HUDEP-2 (cell line): Measurements from ENCODE around the gene APOA4.
A peak's percentile ranks its signal among the peaks of the same experiment; 100 is the strongest.

Experiments used
- DNase-seq, 76 experiments: peaks; one replicate each; lab custom pipeline; 2025; ENCODE audit not compliant: unreplicated experiment in 76 of 76; lab: John Stamatoyannopoulos, UW

Gene APOA4

DNA sequence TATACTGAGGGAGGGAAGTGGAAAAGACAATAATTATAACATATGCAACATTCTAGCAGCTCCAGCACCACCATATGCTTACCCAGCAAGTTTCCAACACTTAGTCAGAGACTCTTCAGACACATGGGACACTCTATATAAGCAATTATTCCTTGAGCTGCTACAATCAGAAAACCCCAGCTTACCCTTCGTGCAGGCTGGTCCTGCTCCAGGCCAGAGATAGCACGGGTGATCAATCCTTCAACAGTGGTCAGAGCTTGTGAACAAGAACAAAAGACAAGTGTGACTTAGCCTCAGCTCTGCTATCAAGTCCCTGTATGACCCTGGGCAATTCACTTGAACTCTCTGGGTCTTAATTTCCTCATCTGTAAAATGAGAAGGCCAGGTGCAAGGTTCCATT is 36.8 kb downstream of the APOA4 start:
- DNase-seq: no peak

GRCh38 chr11:116782728-116783127 is 40.4 kb downstream of the APOA4 start:
- DNase-seq: no peak

DNA sequence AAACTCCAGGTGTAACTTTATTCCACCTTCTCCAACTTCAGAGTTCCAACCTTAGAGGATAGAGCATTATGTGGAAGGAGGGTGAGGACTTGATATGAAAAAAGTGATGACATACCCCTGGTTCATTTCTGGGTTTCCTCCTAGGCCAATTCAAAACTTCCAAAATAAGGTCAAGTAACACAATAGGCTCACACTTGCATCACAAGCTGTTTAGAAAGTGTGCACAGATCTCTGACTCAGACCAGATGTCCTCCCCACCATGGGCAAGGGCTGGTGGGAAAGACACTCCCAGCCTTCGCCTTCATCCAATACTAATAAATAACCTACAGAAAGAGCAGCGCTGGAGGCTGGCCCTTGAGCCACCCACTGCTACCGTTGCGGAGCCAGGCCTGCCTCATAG is 44.5 kb downstream of the APOA4 start:
- no peak for DNase-seq

DNA sequence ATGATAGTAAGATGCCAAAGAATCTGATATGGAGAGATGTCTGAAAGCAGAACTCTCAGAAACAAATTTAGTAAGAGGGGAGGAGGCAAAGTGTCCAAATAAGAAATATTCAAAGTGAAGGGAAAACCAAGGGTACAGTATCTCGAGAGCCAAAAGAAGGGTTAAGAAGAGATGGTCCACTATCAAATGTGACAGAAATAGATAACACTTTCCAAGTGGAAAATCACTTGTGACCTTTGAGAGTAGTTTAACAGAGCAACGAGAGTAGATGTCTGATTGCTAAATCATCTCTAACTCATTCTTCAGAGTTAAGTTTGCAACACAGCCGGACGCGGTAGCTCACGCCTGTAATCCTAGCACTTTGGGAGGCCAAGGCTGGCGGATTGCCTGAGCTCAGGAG is 46.0 kb downstream of the APOA4 start:
- peak in 20 of 76 experiments; percentile 10 to 65 (median 30) for DNase-seq

DNA sequence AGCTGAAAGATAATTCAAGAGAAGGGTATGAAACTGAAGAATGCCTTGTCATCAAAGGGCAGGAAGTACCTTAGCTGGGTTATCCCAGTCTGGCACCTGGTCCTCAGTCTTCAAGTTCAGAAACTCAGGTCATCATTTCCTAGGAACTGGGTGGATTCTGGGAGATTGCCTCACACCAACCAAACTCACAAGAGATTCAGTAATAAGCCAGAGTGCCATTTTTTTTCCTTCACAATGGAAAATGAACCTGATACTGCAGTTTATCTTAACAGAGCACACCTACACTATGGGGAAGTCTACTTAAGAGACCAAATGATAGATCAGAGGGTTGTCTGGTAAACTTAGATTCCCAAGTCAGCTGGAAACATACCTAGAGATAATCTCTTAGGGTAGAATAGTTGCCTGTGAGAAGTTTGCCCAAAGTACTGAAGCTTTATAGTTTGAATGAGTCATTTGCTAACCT is 46.6 kb downstream of the APOA4 start:
- DNase-seq: peak in 10 of 76 experiments; percentile 2 to 58 (median 34)

DNA sequence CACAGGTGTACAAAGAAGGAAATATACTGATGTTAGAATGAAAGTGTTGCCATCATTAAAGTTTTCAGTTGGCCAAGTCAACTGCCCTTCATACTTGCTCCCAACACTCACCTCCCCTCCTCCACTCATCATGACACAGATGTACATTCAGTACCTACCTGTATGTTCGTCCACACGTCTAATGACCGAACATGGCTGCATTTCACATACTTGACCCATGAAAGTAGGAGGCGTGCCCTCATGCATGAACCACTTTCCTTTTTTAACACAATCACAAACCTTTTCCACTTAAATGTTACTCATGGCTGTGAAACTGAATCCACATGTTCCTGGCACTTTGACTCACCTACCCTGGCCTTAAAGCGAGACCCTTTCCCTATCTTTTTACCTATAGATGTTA is 47.1 kb downstream of the APOA4 start:
- DNase-seq: no peak

DNA sequence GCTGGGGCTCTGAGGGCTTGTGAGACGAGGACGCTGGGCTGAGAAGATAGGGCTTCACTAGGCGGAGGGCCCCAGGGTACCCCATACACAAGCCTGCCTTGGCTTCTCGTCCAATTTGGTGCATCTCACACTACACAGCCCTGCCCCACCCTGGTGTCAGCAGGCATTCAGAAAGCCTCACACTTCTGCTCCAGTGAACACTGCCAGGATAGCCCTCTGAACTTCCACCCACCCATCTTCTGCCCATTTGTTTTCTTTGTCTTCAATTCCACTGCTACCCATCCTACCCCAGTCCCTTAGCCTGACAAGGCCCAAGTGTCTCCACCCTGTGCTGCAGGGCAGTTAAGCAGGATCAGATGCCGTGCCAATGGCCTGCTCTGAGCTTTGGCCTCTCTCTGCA is 48.4 kb downstream of the APOA4 start:
- DNase-seq: peak in 46 of 76 experiments; percentile 4 to 65 (median 25)

- DNase-seq: peak in 25 of 76 experiments; percentile 18 to 85 (median 69)
Measured at GRCh38 chr11:116773203-116774097, 49.7 kb downstream of the APOA4 start.

DNA sequence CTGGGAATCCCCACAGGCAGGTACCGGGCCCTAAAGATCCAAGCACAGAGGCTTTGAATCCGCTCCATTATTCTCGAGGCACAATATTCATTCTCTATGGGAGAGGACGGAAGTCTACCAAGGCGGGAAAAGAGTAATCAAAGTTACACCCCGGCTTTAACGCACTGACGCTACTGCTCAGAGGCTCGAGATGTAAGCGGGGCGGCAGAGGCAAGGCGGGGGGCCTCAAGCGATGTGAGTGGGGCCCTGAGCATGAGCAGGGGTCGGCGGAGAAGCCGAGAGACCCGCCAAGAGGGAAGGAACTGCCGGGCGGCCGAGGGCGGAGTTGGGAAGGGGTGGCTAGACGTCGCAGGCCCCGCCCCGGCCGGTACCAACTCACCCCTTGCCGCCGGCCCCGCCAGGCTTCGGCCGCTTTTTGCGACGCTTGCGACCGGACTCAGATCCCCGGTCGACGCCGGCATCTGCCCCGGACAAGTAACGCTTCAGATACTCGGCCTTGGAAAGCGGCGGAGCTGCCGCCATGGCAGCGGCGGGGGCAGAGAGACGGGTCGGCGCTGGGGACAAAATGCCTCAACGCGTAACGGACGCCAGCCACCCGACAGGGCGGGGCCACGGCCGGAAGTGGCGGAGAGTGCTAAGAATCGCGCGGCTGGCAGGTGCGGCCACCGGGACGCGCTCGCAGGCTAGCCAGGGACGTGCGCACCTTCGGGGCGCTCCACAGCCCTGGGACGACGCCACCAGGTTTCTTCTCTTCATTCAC is 50.5 kb downstream of the APOA4 start, which contains the start of gene BUD13:
BUD13 (minus strand) TSS at position 545 of the 760 bp plus-strand sequence; CDS start at position 522, 23 bp downstream.
- peak in 75 of 76 experiments; percentile 38 to 91 (median 80) for DNase-seq

DNA sequence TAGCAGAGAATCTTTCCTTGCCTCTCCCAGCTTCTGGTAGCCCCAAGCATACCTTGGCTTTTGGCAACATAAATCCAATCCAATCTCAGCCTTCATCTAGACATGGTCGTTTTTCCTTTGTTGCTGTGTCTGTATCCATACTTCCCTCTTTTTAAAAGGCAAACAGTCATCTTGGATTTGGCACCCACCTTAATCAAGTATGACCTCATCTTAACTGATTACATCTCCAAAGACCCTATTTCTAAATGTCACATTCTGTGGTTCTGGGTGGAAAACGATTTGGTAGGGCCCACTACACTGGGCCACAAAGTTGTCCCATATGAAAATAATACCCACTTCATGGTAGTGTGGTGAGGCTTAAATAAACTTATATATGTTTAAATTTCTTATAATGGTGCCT is 51.2 kb downstream of the APOA4 start:
- no peak for DNase-seq
